Measurements from ENCODE around the gene EDC3. TPM values are rescaled to one million over a fixed set of nuclear protein-coding genes. Genes with fewer than 3 reads are reported as not detected.

Gene EDC3
- total and polyA plus RNA-seq, 9 of the 15 experiments (the other 6 are each of a cell fraction or from before 2014, with no cell fraction given), result 11.7 to 63.9 (median 32.8) TPM

DNA sequence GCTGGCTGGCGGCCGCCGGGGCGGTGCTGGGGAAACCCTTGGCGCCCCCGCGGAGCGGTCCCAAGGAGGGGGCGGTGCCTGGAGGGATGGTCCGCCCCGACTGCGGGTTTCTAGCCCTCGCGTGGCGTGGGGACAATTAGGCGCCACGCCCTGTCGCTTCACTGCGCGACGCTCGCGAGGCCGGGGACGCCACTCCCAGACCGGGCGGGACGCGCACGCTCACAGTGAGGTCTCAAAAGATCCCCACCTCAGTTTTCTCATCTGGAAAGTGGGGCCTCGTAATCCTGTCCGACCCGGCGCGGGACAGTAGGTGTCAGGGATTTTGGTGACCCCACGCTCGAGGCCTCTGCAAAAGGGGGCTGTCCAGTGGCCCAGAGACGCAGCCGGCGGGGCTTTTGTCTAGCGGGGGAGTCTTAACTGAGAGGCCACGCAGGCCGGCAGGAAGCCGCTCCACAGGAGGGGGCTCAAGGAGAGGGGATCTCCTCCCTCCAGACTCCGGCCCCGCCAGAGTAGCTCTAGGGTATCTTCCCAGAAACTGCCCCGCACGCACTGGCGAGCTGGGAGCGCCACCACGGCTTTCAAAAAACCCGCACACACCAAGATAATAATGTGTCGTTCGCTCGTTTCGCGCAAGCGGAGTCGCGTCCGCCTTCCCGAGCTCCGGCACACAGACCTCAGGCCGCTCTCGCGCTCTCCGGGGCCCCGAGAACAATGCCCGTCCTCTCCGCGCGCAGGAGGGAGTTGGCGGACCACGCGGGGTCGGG is 80.9 kb downstream of the EDC3 start (continued):
- TF ChIP-seq, protein P1, sequence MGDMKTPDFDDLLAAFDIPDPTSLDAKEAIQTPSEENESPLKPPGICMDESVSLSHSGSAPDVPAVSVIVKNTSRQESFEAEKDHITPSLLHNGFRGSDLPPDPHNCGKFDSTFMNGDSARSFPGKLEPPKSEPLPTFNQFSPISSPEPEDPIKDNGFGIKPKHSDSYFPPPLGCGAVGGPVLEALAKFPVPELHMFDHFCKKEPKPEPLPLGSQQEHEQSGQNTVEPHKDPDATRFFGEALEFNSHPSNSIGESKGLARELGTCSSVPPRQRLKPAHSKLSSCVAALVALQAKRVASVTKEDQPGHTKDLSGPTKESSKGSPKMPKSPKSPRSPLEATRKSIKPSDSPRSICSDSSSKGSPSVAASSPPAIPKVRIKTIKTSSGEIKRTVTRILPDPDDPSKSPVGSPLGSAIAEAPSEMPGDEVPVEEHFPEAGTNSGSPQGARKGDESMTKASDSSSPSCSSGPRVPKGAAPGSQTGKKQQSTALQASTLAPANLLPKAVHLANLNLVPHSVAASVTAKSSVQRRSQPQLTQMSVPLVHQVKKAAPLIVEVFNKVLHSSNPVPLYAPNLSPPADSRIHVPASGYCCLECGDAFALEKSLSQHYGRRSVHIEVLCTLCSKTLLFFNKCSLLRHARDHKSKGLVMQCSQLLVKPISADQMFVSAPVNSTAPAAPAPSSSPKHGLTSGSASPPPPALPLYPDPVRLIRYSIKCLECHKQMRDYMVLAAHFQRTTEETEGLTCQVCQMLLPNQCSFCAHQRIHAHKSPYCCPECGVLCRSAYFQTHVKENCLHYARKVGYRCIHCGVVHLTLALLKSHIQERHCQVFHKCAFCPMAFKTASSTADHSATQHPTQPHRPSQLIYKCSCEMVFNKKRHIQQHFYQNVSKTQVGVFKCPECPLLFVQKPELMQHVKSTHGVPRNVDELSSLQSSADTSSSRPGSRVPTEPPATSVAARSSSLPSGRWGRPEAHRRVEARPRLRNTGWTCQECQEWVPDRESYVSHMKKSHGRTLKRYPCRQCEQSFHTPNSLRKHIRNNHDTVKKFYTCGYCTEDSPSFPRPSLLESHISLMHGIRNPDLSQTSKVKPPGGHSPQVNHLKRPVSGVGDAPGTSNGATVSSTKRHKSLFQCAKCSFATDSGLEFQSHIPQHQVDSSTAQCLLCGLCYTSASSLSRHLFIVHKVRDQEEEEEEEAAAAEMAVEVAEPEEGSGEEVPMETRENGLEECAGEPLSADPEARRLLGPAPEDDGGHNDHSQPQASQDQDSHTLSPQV (IDR thresholded peaks at IDR 0.05), result no peak
- TF ChIP-seq CBX5 (IDR thresholded peaks at IDR 0.05; ENCODE audit: borderline replicate concordance, low read depth), result no peak
- TF ChIP-seq ADNP (tag; IDR thresholded peaks at IDR 0.05), result no peak; the same call in 1 of the 2 replicates
- TF ChIP-seq MAFF (IDR thresholded peaks at IDR 0.05; ENCODE audit: low read length), result no peak
- TF ChIP-seq SAFB (IDR thresholded peaks at IDR 0.05; ENCODE audit: borderline replicate concordance, low read depth, low read length), result peak; percentile 98
- TF ChIP-seq, protein P2, sequence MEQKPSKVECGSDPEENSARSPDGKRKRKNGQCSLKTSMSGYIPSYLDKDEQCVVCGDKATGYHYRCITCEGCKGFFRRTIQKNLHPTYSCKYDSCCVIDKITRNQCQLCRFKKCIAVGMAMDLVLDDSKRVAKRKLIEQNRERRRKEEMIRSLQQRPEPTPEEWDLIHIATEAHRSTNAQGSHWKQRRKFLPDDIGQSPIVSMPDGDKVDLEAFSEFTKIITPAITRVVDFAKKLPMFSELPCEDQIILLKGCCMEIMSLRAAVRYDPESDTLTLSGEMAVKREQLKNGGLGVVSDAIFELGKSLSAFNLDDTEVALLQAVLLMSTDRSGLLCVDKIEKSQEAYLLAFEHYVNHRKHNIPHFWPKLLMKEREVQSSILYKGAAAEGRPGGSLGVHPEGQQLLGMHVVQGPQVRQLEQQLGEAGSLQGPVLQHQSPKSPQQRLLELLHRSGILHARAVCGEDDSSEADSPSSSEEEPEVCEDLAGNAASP (IDR thresholded peaks at IDR 0.05), result no peak
- TF ChIP-seq MXD1 (CRISPR knock-in tag; IDR thresholded peaks at IDR 0.05; ENCODE audit: borderline replicate concordance, poor library complexity, severe bottlenecking), result no peak
- TF ChIP-seq TAF1 (IDR thresholded peaks at IDR 0.05; ENCODE audit: control insufficient read depth, extremely low read depth, insufficient read depth, low read length, severe bottlenecking), result peak; percentile 36
- no peak for TF ChIP-seq SRSF9 (IDR thresholded peaks at IDR 0.05; ENCODE audit: borderline replicate concordance, low read depth, low read length)
- TF ChIP-seq KLF10 (CRISPR knock-in tag; IDR thresholded peaks at IDR 0.05), result no peak
- TF ChIP-seq ZNF398 (CRISPR knock-in tag; IDR thresholded peaks at IDR 0.05), result no peak
- no peak for TF ChIP-seq ASH1L (IDR thresholded peaks at IDR 0.05; ENCODE audit: borderline replicate concordance, low read depth, partially characterized antibody)
- no peak for TF ChIP-seq BDP1 (IDR thresholded peaks at IDR 0.05; ENCODE audit: insufficient read depth, insufficient read length)
- TF ChIP-seq NELFE (IDR thresholded peaks at IDR 0.05; ENCODE audit: insufficient read depth, insufficient read length), result no peak
- TF ChIP-seq SMARCA5 (IDR thresholded peaks at IDR 0.05), result peak; percentile 94

Data from K562 (cell line).